ENCODE data around the gene TUNAR. TPM values are rescaled to one million over a fixed set of nuclear protein-coding genes. Genes with fewer than 3 reads are reported as not detected.

The TUNAR gene
- total RNA-seq, 1 experiment from 2014 or later: 0.10 TPM

DNA sequence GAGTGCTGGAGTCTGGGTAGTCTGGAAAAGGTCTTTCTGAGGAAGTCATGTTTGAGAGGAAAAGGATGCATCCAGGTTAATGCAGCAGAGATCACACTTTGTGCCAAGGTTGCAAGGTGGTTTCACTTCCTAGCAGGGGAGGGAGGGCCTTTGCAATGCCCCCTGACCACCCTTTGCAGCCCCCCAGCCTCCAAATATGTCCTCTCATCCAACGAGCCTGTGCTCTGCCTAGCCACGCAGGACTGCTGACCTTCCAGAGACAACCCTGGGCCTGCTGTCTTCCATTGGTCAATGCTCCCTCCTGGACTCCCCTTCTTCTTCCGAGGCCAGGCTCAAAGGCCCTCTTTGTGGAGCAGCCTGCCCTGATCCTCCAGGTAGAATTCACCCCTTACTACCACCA lies 47.3 kb upstream of the TUNAR start:
- ATAC-seq (no peak), DNase-seq (ENCODE audit: low read depth, low spot score) (no peak)
- Histone ChIP-seq H3K36me3 (ENCODE audit: control insufficient read depth, insufficient read depth, low read length) (no peaks in the 10 kb centered on the region), H3K9me3 (ENCODE audit: control insufficient read depth, insufficient read depth, low read depth, low read length) (no peaks in the 10 kb centered on the region), H3K27ac (ENCODE audit: low read length) (no peak overlapping the region), H3K4me3 (ENCODE audit: low read depth in 2 of 2, low read length in 2 of 2) (no peak overlapping the region), H3K27me3 (ENCODE audit: control insufficient read depth, insufficient read depth, low read length) (no peaks in the 10 kb centered on the region; the same call in 1 of the 2 replicates), H3K4me1 (ENCODE audit: control insufficient read depth, insufficient read depth, low read length) (no peaks in the 10 kb centered on the region)
- POLR2A ChIA-PET: no interaction called here
- intact Hi-C loops (cut with micrococcal nuclease; ENCODE audit: unreplicated experiment) (no loop called here), in situ Hi-C loops (cut with HindIII; ENCODE audit: low pct_unique_long_range_greater_than_20kb, low sequenced_read_pairs) (no loop called here)
- no TSS peak for BruUV-seq (replicated peaks)
- CTCF ChIA-PET: no interaction called here
- TF ChIP-seq, protein P1, sequence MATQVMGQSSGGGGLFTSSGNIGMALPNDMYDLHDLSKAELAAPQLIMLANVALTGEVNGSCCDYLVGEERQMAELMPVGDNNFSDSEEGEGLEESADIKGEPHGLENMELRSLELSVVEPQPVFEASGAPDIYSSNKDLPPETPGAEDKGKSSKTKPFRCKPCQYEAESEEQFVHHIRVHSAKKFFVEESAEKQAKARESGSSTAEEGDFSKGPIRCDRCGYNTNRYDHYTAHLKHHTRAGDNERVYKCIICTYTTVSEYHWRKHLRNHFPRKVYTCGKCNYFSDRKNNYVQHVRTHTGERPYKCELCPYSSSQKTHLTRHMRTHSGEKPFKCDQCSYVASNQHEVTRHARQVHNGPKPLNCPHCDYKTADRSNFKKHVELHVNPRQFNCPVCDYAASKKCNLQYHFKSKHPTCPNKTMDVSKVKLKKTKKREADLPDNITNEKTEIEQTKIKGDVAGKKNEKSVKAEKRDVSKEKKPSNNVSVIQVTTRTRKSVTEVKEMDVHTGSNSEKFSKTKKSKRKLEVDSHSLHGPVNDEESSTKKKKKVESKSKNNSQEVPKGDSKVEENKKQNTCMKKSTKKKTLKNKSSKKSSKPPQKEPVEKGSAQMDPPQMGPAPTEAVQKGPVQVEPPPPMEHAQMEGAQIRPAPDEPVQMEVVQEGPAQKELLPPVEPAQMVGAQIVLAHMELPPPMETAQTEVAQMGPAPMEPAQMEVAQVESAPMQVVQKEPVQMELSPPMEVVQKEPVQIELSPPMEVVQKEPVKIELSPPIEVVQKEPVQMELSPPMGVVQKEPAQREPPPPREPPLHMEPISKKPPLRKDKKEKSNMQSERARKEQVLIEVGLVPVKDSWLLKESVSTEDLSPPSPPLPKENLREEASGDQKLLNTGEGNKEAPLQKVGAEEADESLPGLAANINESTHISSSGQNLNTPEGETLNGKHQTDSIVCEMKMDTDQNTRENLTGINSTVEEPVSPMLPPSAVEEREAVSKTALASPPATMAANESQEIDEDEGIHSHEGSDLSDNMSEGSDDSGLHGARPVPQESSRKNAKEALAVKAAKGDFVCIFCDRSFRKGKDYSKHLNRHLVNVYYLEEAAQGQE (IDR thresholded peaks at IDR 0.05; ENCODE audit: insufficient read depth in 1 of 2, low read depth in 2 of 2, low read length in 1 of 2): no peak
- TF ChIP-seq SIN3A (IDR thresholded peaks at IDR 0.05; ENCODE audit: borderline replicate concordance, insufficient read depth, low read depth, low read length): no peak
- TF ChIP-seq, protein P2, sequence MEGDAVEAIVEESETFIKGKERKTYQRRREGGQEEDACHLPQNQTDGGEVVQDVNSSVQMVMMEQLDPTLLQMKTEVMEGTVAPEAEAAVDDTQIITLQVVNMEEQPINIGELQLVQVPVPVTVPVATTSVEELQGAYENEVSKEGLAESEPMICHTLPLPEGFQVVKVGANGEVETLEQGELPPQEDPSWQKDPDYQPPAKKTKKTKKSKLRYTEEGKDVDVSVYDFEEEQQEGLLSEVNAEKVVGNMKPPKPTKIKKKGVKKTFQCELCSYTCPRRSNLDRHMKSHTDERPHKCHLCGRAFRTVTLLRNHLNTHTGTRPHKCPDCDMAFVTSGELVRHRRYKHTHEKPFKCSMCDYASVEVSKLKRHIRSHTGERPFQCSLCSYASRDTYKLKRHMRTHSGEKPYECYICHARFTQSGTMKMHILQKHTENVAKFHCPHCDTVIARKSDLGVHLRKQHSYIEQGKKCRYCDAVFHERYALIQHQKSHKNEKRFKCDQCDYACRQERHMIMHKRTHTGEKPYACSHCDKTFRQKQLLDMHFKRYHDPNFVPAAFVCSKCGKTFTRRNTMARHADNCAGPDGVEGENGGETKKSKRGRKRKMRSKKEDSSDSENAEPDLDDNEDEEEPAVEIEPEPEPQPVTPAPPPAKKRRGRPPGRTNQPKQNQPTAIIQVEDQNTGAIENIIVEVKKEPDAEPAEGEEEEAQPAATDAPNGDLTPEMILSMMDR (IDR thresholded peaks at IDR 0.05): no peak
- TF ChIP-seq POLR2AphosphoS5 (IDR thresholded peaks at IDR 0.05; ENCODE audit: low read depth, low read length): no peak
- TF ChIP-seq TCF7L2 (IDR thresholded peaks at IDR 0.05; ENCODE audit: low read depth, low read length): no peak

GRCh38 chr14:95830386-95830785 lies 46.2 kb upstream of the TUNAR start:
- no peak for DNase-seq (ENCODE audit: low read depth, low spot score)
- H3K27ac ChIP-seq (ENCODE audit: low read length): no peak overlapping the region
- BruUV-seq (replicated peaks): no TSS peak
- ChIA-PET CTCF (no interaction called here), POLR2A (no interaction called here)
- no peak for ATAC-seq
- no peaks in the 10 kb centered on the region; the same call in 1 of the 2 replicates for H3K27me3 ChIP-seq (ENCODE audit: control insufficient read depth, insufficient read depth, low read length)
- H3K4me3 ChIP-seq (ENCODE audit: low read depth in 2 of 2, low read length in 2 of 2): no peak overlapping the region
- TF ChIP-seq, protein P1 (IDR thresholded peaks at IDR 0.05; ENCODE audit: insufficient read depth in 1 of 2, low read depth in 2 of 2, low read length in 1 of 2): no peak
- TF ChIP-seq, protein P2 (IDR thresholded peaks at IDR 0.05): no peak
- no peak for TF ChIP-seq SIN3A (IDR thresholded peaks at IDR 0.05; ENCODE audit: borderline replicate concordance, insufficient read depth, low read depth, low read length)
- TF ChIP-seq POLR2AphosphoS5 (IDR thresholded peaks at IDR 0.05; ENCODE audit: low read depth, low read length): no peak
- no peak for TF ChIP-seq TCF7L2 (IDR thresholded peaks at IDR 0.05; ENCODE audit: low read depth, low read length)
- intact Hi-C loops (cut with micrococcal nuclease; ENCODE audit: unreplicated experiment): no loop called here
- in situ Hi-C loops (cut with HindIII; ENCODE audit: low pct_unique_long_range_greater_than_20kb, low sequenced_read_pairs): no loop called here
- H3K9me3 ChIP-seq (ENCODE audit: control insufficient read depth, insufficient read depth, low read depth, low read length): no peaks in the 10 kb centered on the region
- no peaks in the 10 kb centered on the region for H3K36me3 ChIP-seq (ENCODE audit: control insufficient read depth, insufficient read depth, low read length)
- no peaks in the 10 kb centered on the region for H3K4me1 ChIP-seq (ENCODE audit: control insufficient read depth, insufficient read depth, low read length)
